NOMO-1 (cell line): Measurements from ENCODE around the gene LHFPL2.
"Not testable (repeated sequence)": the region's sequence is repeated elsewhere in the genome, so short reads cannot be mapped to it uniquely, and the experiment has no call there.

Experiments used
- DNase-seq, 2 experiments: peaks; one replicate each; lab custom pipeline; 2025; ENCODE audit not compliant: unreplicated experiment in 2 of 2; lab: John Stamatoyannopoulos, UW

Gene LHFPL2

DNA sequence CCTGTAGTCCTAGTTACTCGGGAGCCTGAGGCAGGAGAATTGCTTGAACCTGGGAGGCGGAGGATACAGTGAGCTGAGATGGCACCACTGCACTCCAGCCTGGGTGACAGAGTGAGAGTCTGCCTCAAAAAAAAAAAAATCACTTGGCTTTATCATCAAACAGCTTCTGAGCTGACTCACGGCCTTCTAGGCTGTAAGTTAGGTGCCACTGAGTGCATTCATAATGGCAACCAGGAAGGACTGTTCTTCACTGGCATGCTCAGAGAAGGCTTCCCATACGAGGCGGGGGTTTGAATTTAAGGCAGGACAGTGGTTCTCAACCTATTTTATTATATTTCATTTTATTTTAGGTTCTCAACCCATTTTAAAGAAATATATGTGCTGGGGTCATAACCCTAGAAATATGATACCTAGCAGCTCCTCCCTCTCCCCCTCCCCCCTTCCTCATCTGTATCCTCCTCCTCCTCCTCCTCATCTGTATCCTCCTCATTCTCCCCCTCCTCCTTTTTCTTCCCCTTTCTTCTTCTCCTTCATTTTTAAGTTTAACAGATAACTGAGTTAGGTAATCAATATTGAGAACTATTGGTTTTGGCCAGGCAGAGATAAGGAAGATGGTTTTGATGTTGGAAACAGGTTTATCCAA, 19.0 kb upstream of the LHFPL2 start:
- no peak for DNase-seq

DNA sequence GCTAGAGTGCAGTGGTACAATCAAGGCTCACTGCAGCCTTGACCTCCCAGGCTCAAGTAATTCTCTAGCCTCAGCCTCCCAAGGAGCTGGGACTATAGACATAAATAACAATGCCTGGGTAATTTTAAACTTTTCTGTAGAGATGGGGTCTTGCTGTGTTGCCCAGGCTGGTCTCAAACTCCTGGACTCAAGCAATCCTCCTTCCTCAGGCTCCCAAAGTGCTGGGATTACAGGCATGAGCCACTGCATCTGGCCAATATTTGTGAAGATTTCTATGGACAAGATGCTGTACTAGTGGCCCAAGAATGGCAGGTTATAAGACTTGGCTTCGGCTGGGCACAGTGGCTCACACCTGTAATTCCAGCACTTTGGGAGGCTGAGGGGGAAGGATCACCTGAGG, 18.4 kb upstream of the LHFPL2 start:
- not testable (repeated sequence) for DNase-seq

DNA sequence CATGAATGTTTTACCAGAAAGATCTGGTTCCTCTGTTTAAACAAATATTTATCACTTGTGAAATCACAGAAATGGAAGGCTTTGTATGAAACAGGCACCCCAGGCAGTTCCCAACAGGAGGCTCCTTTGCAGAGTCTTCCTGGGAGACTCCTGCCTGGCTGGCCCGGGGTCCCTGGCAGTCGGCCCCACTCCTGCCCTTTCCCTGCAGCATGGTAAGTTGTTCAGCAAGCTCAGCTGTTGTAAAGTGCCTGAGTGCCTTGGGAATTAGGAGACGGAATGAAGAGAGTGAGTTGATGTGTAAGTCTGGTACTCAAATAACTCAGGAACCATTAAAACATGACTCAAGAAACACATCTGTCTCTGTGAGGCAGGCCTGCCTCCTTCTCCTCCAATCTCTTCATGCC, 17.5 kb upstream of the LHFPL2 start:
- no peak for DNase-seq

DNA sequence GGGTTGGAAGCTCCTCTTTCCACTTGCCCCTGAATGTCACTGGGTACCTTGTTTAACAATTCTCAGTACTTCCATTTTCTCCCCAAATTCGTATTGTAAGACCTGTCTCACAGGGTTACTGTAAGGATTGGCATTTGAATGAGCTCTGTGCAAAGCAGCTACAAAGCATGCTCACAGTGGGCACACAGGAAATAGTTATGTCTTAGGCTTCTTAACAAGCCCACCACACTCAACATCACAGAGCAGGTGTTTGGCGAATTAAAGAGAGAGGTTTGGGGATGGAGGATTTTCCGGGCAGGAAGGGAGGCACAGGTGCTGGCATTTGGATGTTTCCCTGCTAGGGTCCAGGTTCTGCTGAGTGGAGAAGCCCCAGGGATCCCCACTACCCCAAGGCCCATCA, 17.0 kb upstream of the LHFPL2 start:
- no peak for DNase-seq

DNA sequence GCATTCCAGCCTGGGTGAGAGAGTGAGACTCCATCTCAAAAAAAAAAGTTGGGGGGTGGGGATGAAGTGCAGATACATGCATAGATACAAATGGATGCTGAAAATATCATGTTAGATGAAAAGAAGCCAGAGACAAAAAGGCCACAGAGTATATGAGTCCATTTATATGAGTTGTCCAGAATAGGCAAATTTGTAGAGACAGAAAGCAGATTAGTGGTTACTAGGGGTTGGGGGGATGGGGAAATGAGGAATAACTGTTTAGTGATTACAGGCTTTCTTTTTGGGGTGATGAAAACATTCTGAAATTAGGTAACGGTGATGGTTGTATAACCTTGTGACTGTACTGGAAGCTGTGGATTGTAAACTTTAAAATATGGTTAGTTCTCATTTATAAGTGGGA, 13.8 kb upstream of the LHFPL2 start:
- DNase-seq: no peak

DNA sequence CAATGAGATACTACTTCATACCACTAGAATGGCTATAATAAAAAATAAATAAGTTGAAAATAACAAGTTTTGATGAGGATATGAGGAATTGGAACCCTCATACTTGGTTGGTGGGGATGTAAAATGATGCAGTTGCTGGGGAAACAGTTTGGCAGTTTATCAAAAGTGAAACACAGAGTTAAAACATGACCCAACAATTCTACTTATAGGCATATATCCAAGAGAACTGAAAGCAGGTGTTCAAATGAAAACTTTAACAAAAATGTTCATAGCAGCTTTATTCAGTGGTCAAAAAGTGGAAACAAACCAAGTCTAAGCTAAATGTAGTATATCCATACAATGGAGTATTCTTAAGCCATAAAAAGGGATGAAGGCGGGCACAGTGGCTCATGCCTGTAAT, 13.1 kb upstream of the LHFPL2 start:
- no peak for DNase-seq

DNA sequence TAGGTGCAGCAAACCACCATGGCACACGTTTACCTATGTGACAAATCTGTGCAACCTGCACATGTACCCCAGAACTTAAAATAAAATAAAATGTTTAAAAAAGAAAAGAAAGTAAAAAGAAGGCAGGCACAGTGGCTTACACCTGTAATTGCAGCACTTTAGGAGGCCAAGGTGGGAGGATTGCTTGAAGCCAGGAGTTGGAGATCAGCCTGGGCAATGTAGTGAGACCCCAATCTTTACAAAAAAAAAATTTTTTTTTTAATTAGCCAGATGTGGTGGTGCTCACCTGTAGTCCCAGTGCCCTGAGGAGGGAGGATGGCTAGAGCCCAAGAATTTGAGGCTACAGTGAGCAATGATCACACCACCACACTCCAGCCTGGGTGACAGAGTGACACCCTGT, 12.5 kb upstream of the LHFPL2 start:
- no peak for DNase-seq

DNA sequence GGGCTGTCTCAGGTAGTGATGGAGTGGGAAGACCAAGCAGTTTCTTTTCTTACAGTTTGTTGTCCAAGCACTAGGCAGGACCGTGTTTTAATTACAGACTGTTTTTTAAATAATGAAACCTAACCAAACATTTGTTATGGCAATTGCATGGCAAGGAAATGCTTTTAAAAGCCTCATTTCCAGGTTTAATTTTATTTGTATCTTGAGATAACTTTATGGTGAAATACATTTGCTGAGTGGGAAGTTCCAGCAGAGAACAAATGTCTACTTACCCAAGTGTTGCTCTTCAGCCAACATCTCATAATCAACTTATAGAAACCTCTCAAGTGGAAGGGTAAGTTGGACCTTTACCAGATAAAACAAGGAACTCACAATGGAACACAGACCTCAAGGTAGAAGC, 11.8 kb upstream of the LHFPL2 start:
- no peak for DNase-seq

DNA sequence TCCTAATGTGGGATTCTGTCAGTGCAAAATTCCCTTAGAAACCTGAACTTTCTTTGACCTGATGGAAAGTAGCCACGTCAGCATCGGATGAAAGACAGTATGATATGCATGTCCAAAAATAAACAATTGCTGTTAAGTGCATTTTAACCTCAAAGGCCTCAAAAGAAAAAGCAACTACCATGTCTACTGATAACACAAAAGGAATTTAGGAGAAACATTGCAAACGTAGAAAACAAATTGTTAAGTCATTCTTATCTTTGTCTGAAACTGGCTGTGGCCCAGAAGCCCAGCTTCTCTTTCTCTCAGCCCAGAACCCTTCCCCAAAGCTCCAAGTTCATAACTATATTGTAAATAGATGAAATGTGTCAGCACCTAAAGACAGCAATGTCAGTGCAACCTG, 11.1 kb upstream of the LHFPL2 start:
- DNase-seq: no peak

DNA sequence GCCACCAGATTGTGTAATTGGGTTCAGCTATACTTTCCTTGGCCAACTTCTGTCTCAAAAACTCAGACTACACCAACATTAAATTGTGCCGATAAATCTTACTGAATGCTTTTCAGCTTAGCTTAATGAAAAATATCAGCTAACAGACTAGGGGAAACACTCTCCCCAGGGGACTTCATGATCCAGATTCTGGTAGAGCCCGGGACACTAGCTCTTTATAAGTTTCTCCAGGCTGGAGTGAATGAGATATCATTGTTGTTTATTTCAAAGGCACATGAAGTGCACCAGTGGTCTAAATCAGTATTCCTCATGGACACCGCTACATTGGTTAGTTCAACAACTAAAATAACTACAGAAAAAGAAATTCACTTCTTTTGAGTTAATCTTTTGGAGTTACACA, 10.5 kb upstream of the LHFPL2 start:
- no peak for DNase-seq

DNA sequence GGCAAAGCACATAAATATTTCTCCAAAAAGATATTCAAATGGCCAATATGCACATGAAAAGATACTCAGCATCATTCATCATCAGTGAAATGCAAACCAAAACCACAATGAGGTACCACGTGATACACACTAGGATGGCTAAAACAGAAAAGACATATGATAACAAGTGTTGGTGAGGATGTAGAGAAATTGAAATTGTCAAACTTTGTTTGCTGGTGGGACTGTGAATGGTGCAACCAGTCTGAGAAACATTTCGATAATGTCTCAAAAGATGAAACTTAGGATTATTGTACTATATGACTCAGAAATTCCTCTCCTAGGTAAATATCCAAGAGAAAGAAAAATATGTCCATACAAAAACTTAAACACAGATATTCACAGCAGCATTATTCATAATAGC, 8.6 kb upstream of the LHFPL2 start:
- DNase-seq: no peak

DNA sequence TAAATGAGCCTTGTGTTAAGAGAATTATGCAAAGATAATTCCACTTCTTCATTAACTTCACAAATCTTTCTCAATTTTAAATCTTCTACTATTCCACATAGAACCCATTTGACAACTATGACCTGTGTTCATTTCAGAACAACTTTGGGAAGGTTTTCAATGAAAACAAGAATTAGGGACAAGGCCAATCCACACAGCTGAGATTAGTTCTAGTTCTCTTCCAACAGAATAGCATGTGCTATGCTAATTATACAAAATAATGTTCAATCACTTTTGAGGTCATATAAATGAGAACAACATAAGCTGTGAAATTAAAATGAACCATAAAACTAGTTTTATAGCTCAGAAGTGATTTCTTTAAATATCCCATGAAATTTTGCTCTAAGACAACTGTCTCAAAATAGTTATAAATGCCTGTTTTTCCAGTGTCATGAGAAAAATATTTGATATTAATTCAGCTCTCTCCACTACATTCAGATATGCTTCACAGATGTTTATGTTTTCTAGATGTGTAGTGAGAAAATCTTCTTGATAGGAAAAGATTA, 7.2 kb upstream of the LHFPL2 start:
- DNase-seq: no peak

DNA sequence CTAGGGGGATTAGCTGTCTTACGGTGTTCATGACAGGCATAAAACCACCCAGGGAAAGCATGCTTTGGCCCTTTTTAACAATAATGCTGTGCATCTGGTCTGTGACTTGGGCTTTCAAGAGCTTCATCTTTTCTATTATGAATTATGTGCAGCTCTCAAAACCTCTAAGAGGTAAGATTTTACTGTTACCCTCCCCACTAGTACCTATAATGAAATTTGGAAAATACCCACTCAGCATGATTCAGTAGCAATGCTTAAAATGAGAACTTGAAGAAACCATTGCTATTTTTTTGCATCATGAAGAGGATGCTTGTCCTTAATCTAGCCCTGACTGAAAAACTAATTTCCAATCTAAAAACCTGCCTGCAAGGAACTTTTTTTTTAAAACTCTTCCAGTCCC, 5.8 kb upstream of the LHFPL2 start:
- no peak for DNase-seq

DNA sequence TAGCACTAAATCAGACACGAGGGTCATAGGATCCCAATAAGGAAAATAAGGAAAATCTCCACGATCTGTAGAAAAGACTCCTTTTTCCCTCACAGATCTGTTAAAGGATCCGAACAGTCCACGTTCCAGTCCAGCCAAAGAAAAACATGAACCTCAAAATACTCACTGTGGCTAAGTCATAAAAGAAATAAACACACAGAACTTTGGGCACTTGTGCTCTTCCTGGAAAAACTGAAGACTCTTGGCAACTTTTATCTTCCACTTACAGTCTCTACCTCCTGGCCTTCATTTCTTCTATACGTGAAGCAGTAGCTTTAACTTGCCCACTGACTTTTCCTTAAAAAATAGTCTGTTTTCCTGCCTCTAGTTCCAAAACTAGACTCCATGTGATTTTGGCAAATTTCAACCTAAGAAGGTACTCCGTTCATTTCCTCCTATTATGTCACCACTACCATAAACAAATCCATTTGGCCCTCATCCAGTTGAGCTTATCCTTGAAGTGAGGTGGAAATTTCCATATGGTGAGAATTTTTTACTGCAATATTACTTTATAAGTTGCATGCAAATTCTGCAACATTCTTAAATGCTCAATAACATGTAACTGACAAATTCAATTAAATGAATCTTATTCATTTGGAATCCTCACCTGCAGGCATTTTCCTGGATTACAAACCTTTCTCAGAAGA, 5.3 kb upstream of the LHFPL2 start:
- DNase-seq: no peak

DNA sequence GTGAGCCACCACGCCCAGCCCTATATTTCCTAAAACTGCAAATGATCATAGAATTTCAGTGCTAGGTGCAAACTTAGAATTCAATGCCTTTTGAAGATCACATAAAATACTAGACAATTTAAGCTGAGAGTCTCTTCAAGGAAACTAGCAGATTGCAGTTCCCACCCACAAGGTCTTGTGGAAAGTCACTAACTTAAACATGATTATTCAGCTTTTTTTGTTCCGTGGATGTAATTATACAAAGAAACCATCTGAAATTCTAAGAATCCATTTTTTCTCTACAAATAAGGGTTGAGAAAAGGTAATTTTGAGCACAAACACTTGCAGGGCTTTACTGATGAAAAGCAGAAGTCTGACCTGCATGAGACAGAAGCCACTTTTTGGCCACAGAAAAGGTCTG, 4.5 kb upstream of the LHFPL2 start:
- no peak for DNase-seq

DNA sequence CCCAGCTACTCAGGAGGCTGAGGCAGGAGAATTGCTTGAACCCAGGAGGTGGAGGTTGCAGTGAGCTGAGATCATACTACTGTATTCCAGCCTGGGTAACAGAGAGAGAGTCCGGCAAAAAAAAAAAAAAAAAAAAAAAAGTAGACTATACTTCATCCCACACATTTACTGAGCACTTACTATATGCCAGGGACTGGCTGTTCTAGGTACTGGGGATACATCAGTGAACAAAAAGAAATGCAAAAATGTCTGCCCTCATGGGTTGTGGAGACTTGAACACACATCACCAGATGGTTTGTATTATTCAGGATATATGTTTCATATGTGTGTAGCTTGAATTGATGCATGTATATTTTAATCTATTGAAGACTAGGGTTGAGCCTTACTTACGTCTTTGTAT, 2.9 kb upstream of the LHFPL2 start:
- DNase-seq: no peak

DNA sequence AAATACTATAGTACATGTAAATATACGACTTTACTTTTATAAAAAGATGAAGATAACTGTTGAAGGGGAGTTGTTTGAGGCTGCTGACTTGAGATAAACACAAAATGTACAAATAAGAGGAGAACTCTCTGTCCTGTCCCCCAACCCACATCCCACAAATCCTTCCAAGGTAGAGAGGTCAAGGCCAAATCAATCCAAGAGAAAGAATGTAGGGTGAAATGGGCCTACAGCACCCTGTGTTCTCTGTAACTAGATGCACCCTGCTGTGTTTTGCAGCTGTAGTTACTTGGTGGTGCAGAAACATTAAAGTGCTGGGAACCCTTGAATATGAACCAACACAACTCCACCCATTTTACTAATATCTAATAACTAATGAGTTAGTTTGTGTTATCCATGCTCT, 2.0 kb upstream of the LHFPL2 start:
- no peak for DNase-seq

DNA sequence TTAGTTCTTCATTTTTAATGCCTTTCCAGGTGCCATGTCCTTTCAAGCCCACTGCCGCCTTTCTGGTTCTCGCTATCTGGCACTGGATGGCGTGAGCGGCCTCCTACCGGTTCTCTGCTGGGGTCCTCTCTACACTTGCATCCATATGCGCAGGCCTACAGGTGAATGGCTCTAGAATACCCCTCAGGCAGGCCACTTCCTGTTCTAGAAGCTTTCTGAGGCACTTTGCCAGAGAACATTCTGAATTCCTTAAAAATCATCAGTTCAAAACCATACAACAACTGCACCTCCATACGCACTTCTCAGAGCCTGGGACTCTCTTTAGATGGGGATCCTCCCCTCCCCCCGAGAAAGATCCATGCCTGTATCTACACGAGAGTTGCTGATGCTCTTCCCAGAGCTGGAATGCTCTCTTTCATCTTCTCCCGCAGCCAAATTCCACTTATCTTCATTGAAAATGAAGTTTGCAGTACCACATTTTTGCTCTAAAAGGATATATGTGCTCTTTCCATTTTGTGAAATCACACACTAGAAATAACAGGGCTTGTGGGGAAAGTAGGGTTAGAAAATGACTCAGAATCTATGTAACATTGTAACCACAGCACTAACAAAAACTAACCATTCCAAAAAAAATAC, 1.4 kb upstream of the LHFPL2 start:
- no peak for DNase-seq

DNA sequence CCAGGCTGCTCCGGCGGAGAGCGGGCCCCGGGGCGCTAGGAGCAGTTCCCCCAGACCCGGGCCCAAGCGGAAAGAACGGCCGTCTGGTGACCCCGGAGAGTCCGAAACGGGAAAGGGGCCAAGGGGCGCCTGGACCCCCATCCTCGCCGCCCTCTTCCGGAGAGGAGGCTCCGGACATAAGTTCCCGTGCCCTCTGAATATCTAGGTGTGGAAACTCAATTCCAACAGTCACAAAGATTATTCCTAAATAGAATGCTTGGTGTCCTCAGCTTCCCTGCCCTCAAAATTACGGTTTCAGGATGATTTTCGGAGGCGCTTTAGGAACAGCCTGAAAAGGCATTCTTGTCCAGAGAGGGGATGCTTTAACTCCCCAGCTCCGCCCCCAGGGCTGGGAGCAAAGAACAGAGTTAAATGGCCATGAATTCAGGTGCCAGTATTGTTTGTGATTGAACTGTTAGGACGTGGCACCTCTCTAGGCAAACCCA, 681 bp upstream of the LHFPL2 start:
- no peak for DNase-seq

DNA sequence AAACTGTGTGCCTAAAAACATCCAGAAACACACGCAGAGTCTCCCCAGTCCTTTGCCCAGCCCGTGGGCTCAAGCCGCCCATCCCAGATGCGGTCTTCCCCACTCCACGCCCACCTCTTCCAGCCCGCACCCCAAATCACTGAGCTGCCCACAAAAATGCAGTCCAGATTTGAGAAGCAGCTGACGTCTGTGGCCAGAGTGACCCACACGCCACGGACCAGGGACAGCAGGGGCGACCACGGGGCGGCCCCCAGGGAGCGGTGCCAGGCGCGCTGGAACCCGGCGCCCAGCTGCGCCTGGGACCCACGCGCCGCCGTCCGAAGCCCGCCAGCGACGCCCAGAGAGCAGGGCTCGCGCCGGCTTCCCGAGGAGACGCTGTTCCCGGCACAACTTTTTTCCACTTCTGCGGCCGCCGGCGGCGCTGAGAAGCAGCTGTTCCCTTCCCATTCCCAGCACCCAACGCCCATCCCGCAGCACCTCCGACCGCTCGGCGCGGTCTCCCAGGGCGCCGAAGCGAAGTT, 674 bp downstream of the LHFPL2 start:
- no peak for DNase-seq

DNA sequence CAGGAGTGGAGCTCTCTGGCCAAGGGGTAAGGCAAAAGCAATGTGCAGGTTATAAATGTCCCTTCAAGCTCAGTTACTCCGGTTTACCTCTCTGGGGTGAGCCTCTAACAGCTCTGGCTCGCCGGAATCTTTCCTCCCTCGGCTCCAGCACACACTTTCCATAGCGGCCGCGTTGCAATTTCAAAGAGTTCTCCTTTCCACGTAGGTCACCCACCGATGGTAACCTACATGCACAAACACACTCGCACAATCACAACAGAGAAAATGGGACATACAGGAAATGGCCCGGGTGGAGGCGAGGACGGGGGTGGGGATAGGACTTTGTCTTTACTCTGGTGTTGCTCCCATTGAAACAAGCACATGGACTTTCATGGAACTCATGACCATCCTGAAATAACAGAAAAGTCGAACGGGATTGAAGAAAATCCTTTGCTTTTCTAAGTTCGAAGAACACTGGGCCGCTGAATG, 1.2 kb downstream of the LHFPL2 start:
- DNase-seq: peak; percentile 7 to 24
